Epidermal melanocyte (primary cell): Measurements from ENCODE around the gene RPRD1A.
"Not testable (repeated sequence)": the region's sequence is repeated elsewhere in the genome, so short reads cannot be mapped to it uniquely, and the experiment has no call there.

Experiments
- DNase-seq: peaks from one replicate; pipeline ENCODE4 v3.0.0; 2011; ENCODE audit warnings: low spot score; ENCODE audit not compliant: insufficient read length

Gene RPRD1A

DNA sequence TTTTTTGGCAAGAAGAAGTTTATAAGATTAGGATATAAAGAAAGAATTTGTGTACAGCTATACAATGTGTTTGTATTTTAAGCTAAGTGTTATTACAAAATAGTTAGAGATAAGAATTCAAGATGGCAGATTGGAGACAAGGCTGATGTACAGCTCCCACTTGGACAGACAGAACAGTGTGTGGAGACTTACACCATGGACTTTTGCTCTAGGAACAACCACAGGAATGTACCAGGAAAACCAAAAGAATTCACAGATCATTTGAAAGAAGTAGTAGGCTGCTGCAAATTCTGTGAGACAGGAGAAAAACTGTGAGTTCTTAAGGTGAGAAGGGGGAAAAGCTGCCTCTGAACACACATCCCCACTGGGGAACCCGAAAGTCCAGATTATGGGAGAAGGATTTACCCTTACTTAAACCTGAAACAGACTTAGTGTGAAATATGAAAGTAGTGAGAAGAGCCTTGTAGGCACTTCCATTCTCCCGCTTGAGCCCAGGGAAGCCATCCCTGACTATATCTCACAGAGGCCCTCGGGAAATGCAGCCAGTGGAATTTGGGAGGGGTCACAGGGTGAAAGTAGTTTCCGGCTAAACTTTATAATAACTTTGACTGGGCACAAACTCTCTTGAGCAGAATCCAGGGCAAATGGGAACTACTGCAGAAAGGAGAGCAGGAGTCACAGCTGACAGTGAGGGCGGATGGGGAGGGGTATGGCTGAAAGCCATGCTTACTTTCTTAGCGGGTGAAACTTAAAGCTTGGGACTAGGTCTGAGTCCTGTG, 11.6 kb upstream of the RPRD1A start:
- DNase-seq = no peak

DNA sequence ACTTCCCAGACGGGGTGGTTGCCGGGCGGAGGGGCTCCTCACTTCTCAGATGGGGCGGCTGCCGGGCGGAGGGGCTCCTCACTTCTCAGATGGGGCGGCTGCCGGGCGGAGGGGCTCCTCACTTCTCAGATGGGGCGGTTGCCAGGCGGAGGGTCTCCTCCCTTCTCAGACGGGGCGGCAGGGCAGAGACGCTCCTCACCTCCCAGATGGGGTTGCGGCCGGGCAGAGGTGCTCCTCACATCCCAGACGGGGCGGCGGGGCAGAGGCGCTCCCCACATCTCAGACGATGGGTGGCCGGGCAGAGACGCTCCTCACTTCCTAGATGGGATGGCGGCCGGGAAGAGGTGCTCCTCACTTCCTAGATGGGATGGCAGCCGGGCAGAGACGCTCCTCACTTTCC, 10.4 kb upstream of the RPRD1A start:
- not testable (repeated sequence) for DNase-seq

DNA sequence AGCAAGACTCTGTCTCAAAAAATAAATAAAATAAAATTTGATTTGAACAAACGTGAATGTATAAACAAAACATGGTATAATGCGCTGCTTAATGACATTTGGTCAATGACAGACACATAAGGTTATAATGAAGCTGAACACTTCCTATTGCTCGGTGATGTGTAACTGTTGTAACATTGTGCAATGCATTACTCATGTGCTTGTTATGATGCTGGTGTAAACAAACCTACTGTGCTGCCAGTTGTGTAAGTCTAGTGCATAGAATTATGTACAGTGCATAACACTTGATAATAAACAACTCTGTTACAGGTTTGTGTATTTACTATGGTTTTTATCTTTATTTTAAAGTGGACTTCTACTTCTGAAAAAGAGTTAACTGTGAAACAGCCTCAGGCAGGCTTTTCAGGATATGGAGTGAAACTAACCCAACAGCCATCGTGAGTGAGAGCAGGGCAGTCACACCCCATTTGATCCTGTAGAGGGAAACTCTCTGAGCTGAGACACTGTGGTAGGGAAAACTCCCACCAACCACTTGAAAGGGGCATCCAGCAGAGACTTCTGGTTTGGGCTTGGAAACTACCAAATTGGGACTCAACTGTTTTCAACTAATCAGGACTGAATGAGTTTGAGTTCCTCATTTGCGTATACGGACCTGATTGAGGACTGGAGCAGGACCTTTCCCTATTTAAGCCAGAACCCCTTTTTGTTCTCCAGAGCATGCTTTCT, 8.7 kb upstream of the RPRD1A start:
- peak; percentile 61 for DNase-seq

DNA sequence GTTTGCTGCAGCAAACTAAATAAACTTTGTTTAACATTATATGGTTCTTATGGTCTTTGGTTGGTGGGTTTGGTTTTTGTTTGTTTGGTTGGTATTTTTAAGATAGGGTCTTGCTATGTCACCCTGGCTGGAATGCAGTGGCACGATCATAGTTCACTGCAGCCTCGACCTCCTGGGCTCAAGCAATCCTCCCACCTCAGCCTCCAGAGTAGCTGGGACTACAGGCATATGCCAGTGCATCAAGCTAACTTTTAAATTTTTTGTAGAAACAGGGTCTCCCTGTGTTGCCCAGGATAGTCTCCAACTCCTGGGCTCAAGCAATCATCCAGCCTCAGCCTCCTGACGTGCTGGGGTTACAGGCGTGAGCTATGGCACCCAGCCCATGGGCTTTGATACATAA, 7.1 kb upstream of the RPRD1A start:
- no peak for DNase-seq

DNA sequence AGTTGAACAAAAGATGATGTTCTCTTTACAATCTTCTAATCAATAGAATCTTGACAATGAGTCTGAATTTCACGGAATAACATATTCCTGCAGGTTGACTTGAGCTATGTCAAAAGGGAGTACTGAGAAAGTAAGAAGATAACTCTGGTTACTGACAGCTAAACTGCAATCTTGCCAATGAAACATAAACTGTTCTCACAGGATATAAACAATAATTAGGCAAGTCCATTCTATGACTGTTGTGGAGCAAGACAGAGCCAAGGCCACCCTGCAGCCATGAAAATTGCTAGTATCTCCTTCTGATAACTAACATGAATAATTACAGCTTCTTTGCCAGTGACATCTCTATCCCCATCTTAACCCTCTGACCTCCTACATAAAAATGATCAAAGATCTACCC, 6.3 kb upstream of the RPRD1A start:
- no peak for DNase-seq

DNA sequence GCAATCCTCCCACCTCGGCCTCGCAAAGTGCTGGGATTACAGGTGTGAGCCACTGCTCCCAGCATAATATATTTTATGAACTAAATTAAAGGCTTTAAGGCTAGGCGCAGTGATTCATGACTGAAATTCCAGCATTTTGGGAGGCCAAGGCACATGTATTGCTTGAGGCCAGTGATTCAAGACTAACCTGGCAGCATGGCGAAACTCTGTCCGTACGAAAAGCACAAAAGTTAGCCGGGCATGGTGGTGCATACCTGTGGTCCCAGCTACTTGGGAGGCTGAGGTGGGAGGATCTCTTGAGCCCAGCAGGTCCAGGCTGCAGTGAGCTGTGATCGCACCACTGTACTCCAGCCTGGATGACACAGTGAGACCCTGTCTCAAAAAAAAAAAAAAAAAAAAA, 5.0 kb upstream of the RPRD1A start:
- DNase-seq = not testable (repeated sequence)

DNA sequence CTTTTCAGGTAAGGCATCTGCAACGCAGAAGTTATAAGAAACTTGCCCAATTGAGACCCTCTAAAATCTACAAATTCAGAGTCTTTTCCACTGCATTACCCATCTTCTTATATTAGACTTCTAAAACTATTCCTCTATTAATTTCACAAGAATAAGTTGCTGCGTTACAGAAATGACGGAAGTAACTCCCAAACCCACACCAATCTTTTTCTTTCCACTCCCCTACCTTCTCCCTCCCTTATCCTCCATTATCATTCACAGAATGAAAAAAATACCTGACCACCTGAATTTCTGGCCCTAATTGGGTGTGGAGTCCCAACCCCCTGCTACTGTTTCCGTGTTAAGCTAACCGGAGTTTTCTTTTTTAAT, 689 bp downstream of the RPRD1A start:
- DNase-seq = no peak

DNA sequence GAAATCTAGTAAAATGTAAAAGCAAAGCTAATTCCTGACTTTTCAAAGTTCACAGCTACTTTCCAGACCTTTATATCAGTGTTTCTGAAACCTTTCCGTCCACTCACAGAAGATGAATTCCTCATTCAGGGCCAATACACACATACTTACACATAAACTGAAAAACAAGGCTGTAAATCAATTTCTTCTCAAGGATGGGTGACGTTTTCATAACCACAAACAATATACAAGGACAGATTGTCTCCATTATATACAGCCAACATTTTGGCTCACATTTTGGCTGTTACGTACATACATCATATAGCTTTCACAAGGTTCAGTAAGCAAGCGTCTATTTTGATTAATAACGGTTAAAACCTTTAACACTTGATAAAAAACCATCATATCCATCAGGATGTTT, 1.4 kb downstream of the RPRD1A start:
- no peak for DNase-seq

DNA sequence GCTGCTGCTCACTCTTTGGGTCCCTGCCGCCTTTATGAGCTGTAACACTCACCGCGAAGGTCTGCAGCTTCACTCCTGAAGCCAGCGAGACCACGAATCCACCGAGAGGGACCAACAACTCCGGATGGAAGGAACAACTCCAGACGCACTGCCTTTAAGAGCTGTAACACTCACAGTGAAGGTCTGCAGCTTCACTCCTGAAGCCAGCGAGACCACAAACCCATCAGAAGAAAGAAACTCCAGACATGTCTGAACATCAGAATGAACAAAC, 2.6 kb downstream of the RPRD1A start:
- not testable (repeated sequence) for DNase-seq

DNA sequence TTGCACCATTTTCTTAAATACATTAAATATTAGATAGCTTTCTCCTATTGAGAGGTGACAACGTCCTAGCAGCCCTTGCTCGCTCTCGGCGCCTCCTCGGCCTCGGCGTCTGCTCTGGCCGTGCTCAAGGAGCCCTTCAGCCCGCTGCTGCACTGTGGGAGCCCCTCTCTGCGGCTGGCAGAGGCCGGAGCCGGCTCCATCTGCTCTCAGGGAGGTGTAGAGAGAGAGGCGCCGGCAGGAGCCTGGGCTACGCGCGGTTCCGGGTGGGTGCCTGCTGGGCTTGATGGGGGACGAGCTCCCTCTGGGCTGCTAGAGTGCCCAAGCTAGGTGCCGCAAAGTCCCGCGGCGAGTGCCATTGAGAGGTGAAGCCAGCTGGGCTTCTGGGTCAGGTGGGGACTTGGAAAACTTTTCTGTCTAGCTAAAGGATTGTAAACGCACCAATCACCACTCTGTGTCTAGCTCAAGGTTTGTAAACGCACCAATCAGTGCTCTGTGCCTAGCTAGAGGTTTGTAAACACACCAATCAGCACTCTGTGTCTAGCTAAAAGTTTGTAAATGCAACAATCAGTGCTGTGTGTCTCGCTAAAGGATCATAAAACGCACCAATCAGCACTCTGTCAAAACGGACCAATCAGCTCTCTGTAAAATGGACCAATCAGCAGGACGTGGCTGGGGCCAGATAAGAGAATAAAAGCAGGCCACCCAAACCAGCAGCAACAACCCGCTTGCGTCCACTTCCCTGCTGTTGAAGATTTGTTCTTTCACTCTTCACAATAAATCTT, 3.1 kb downstream of the RPRD1A start:
- DNase-seq = no peak

DNA sequence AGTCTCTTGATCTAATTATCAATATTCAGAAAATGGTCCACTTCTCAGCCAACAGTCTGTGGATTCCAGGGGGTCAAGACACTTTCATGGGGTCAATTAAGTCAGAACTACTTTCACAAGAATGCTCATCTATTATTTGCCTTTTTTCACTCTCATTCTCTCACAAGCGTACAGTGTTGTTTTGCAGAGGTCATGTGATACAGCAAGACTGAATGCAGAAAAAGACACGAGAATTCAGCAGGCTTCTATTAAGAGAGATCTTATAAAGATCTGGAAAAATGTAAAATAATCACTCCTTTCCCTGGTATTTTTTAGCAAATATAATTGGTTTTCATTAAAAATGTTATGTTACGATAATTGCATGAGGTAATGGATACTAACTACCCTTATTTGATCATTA, 8.7 kb downstream of the RPRD1A start:
- no peak for DNase-seq

DNA sequence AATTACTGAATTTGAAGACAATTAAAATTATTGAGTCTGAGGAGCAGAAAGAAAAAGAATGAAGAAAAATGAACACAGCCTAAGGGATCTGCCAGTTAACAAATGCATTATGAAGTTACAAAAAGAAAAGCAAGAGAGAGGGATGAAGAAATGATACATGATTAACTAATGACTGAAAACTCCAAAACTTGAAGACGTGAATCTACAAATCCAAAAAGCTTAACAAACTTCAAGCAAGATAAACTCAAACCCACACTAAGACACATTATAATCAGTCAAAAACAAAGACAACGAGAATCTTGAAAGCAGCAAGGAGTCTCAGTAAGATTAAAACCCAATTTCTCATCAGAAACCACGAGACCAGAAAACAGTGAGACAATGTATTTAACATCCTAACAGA, 15.6 kb downstream of the RPRD1A start:
- DNase-seq = no peak

DNA sequence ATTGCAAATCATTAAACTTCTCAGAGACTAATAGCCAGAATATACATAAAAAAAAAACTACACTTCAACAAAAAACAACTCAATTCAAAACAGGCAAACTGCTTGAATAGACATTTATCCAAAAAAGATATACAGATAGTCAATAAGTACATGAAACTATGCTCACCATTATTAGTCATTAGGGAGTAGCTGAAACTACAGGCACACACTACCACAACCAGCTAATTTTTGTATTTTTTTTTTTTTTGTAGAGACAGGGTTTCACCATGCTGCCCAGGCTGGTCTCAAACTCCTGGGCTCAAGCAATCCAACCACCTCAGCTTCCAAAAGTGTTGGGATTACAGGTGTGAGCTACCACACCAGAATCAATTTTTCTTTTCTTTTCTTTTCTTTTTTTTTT, 16.9 kb downstream of the RPRD1A start:
- DNase-seq = no peak

DNA sequence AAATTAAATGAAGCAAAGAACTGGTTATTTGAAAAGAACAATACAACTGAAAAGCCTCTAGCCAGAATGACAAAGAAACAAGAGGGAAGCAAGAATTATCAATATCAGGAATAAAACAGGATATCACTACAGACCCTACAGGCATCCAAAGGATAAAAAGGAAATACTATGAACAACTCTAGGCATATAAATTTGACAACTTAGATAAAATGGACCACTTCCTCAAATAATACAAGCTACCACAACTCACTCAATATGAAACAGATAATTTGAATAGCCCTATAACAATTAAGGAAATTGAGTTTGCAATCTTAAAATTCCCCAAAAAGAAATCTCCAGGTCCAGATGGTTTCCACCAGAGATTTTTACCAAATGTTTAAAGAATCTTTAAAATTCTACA, 19.8 kb downstream of the RPRD1A start:
- DNase-seq = no peak

DNA sequence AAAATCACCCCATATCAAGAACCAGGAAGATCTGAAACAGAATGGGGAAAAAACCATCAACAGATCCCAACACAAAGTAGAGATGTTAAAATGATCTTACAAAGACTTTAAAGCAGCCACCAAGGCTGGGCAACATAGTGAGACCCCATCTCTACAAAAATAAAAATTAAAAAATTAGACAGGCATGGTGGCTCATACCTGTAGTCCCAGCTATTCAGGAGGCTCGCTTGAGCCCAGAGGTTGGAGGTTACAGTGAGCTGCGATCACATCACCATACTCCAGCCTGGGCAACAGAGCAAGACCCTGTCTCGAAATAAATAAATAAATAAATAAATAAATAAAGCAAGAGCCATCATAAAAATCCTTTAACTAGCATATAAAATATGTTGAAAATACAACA, 20.5 kb downstream of the RPRD1A start:
- no peak for DNase-seq

DNA sequence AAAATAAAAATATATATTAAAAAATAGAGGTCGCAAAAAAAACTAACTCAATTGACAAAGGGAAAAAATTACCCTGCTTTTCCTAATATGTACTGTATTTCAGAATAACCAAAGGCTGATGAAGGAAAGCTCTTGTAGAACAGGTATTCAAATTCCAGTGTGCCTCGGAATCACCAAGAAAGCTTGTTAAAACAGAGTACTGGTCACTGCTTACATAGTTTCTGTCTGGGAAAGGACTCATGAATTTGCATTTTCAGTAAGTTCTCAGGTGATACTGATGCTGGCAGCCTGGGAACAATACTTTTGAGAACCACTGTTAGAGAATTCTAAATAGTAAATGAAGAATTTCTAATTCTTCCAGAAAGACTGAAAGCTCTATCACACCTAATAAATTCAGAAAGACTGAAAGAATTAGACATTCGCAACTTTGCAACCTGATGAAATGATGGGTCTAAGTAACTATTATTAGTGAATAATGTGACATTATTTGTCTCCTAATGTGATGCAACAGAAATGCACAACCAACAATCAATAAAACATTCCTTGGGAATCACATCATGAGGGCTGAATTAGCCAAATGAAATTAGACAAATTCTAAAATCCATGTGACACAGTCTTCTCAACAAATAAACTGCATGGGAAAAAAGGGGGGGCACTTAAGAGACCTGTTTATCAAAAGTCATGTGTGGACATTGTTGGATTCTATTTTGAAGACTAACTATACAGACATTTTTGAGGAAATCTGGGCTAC, 21.9 kb downstream of the RPRD1A start:
- no peak for DNase-seq

DNA sequence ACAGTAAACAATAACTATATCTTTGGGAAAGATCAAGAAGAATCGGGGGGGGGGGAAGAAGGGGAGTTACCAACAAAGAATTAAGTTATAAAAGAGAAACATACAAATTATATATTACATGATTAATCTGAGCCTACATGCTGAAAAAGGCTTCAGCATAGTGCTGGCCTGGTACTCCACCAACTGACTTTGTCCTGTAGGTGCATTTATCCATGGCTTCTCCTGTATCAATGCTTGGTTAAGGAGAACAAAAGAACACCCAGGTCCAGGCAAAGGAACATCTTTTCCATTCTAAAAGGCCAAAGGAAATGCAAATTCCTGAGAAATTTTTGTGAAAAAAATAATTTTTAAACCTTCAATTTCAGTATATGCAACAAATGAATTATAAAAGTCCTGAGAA, 24.2 kb downstream of the RPRD1A start:
- DNase-seq = no peak

DNA sequence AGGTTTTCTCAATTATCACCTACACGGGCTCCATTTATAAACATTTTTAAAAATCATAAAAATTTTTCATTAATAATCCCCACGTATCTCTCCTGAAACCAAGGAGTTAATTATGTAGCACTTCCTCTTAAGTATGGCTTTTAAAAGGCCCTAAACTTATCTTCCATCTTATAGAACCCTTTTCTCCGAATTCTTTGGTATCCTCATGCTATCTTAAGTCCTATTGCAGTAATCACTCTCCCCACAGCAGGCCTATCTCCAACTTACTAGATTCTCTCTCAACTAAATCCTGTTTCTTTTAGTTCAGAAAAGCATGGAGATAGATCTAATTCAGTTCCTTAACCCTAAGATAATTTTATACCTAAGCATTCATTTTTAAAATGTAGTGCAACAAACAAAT, 26.2 kb downstream of the RPRD1A start:
- no peak for DNase-seq

DNA sequence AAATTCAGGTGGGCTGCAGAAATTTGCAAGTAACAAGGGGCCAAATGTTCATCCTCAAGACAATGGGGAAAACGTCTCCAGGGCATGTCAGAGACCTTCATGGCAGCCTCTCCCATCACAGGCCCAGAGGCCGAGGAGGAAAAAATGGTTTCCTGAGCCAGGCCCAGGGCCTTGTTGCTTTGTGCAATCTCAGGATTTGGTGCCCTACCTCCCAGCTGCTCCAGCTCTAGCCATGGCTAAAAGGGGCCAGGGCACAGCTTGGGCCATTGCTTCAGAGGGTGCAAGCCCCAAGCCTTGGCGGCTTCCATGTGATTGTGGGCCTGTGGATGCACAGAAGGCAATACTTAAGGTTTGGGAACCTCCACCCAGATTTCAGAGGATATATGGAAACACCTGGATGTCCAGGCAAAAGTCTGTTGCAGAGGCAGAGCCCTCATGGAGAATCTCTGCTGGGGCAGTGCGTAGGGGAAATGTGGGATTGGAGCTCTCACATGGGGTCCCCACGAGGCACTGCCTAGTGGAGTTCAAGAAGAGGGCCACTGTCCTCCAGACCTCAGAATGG, 29.2 kb downstream of the RPRD1A start:
- DNase-seq = no peak

DNA sequence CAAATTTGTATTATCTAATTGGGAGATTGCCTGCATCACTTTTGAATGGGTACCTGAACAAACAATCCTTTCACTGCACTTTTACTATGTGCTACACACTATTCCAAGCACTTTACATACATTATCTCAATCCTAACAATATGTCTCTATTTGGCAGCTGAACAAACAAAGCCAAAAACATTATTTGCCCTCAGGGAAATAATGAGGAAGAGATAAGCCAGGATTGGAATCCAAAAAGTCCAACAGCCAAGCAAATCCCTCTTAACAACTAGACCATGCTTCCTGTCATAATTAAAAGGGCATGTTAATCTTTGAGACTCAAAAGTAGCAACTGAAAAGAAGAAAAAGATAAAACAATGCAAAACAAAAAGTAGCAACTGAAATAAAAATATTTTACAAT, 32.1 kb downstream of the RPRD1A start:
- DNase-seq = no peak

DNA sequence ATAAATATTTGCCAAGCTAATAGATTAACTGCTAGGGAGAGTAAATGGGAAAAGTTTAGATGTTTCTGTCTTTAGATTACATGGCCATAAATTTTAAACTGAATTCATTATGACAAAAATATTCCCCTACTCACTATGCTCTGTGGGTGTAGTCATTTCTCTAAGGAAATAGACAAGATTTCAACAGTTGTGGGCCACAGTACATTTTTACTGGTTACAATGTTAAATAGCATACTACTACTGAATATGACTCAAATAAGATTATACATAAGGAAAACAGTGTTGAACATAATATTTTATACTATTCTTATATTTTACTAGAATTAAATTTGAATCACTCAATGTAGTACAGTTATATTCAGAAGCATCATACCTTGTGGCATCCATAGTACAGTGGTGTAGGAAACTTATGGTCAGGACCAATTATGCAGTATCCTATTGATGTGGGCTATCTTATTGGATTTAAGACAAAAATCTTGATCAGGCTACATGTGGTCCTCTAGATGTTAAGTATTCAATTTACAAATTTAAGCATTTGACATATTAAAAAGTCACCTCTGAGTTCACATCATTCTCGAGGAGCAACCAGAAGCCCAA, 33.0 kb downstream of the RPRD1A start:
- DNase-seq = no peak
